A549 (cell line): ENCODE measurements around the gene GCK.

Source experiments
- CEBPB ChIP-seq, 2 experiments: fragments of >200 bp in 1 of 2; sonication (Bioruptor Twin) in 1 of 2; formaldehyde crosslinking in 1 of 2; IDR thresholded peaks; 2 replicates each; pipeline ENCODE4 v1.6.1; 2012 to 2016
- EP300 ChIP-seq, 2 experiments: fragments of >200 bp; sonication (Bioruptor Twin); formaldehyde crosslinking; IDR thresholded peaks; 2 replicates in 1 of 2; 3 replicates in 1 of 2; pipeline ENCODE4 v1.6.1; 2016 to 2017
- ESRRA ChIP-seq: fragments of 150-350 bp; IDR thresholded peaks from 2 replicates; pipeline ENCODE4 v1.6.1; 2014; ENCODE audit warnings: mild to moderate bottlenecking, low read length, borderline replicate concordance
- HDAC2 ChIP-seq: fragments of 200-600 bp; sonication (generic); IDR thresholded peaks from 2 replicates; pipeline ENCODE4 v1.6.1; 2016
- JUNB ChIP-seq: fragments of >200 bp; sonication (Bioruptor Twin); formaldehyde crosslinking; IDR thresholded peaks from 2 replicates; pipeline ENCODE4 v1.6.1; 2016
- KDM5A ChIP-seq: fragments of 200-600 bp; sonication (generic); IDR thresholded peaks from 2 replicates; pipeline ENCODE4 v1.6.1; 2016; ENCODE audit warnings: antibody characterized with exemption, mild to moderate bottlenecking
- POLR2A ChIP-seq: IDR thresholded peaks from 2 replicates; pipeline ENCODE4 v1.6.1; 2012; ENCODE audit warnings: mild to moderate bottlenecking, low read length
- ZSCAN20 ChIP-seq: fragments of 250-450 bp; sonication (Bioruptor Pico); IDR thresholded peaks from 2 replicates; pipeline ENCODE4 v1.8.0; 2022; ENCODE audit warnings: mild to moderate bottlenecking, moderate library complexity
- TF ChIP-seq, protein P1 (sequence below): fragments of >200 bp; sonication (Bioruptor Twin); formaldehyde crosslinking; IDR thresholded peaks from 3 replicates; pipeline ENCODE4 v1.5.1; 2016
- TF ChIP-seq, protein P2 (sequence below): IDR thresholded peaks from 2 replicates; pipeline ENCODE4 v1.6.1; 2012
- TF ChIP-seq, protein P3 (sequence below): fragments of 200-600 bp; sonication (generic); IDR thresholded peaks from 2 replicates; pipeline ENCODE4 v1.6.1; 2016; ENCODE audit warnings: antibody characterized with exemption, mild to moderate bottlenecking, moderate library complexity

DNA sequence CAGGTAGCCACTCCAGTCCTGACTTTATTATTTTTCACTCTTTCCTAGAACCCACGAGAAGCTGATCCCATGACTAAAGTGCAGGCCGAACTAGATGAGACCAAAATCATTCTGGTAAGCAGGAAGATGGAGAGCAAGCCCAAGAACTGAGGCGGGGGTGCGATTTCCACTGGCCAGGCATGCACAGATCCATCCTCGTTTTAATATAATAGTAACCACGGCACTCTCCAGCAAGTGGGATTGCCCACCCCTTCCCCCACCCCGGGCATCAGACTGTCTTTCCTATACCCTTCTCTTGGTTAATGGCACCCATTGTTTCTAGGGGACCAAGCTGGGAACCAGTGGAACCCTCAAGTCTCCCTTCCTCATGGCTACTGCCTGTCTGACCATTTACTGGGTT lies 18.8 kb upstream of the GCK start:
- no peak for TF ChIP-seq KDM5A
- no peak for TF ChIP-seq ESRRA
- TF ChIP-seq POLR2A: no peak
- TF ChIP-seq, protein P1, sequence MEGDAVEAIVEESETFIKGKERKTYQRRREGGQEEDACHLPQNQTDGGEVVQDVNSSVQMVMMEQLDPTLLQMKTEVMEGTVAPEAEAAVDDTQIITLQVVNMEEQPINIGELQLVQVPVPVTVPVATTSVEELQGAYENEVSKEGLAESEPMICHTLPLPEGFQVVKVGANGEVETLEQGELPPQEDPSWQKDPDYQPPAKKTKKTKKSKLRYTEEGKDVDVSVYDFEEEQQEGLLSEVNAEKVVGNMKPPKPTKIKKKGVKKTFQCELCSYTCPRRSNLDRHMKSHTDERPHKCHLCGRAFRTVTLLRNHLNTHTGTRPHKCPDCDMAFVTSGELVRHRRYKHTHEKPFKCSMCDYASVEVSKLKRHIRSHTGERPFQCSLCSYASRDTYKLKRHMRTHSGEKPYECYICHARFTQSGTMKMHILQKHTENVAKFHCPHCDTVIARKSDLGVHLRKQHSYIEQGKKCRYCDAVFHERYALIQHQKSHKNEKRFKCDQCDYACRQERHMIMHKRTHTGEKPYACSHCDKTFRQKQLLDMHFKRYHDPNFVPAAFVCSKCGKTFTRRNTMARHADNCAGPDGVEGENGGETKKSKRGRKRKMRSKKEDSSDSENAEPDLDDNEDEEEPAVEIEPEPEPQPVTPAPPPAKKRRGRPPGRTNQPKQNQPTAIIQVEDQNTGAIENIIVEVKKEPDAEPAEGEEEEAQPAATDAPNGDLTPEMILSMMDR: no peak
- TF ChIP-seq, protein P2, sequence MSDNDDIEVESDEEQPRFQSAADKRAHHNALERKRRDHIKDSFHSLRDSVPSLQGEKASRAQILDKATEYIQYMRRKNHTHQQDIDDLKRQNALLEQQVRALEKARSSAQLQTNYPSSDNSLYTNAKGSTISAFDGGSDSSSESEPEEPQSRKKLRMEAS: no peak
- TF ChIP-seq, protein P3, sequence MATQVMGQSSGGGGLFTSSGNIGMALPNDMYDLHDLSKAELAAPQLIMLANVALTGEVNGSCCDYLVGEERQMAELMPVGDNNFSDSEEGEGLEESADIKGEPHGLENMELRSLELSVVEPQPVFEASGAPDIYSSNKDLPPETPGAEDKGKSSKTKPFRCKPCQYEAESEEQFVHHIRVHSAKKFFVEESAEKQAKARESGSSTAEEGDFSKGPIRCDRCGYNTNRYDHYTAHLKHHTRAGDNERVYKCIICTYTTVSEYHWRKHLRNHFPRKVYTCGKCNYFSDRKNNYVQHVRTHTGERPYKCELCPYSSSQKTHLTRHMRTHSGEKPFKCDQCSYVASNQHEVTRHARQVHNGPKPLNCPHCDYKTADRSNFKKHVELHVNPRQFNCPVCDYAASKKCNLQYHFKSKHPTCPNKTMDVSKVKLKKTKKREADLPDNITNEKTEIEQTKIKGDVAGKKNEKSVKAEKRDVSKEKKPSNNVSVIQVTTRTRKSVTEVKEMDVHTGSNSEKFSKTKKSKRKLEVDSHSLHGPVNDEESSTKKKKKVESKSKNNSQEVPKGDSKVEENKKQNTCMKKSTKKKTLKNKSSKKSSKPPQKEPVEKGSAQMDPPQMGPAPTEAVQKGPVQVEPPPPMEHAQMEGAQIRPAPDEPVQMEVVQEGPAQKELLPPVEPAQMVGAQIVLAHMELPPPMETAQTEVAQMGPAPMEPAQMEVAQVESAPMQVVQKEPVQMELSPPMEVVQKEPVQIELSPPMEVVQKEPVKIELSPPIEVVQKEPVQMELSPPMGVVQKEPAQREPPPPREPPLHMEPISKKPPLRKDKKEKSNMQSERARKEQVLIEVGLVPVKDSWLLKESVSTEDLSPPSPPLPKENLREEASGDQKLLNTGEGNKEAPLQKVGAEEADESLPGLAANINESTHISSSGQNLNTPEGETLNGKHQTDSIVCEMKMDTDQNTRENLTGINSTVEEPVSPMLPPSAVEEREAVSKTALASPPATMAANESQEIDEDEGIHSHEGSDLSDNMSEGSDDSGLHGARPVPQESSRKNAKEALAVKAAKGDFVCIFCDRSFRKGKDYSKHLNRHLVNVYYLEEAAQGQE: no peak
- no peak for TF ChIP-seq CEBPB (IDR thresholded peaks at IDR 0.05)
- no peak for TF ChIP-seq ZSCAN20 (CRISPR knock-in tag)
- TF ChIP-seq EP300 (IDR thresholded peaks at IDR 0.05): no peak
- TF ChIP-seq JUNB: no peak
- TF ChIP-seq HDAC2: no peak
